Activated CD4-positive, alpha-beta T cell treated with anti-CD3 and anti-CD28 coated beads for 36 hours (primary cell): Measurements from ENCODE around the gene TEKT5. TPM values are rescaled to one million over a fixed set of nuclear protein-coding genes. Genes with fewer than 3 reads are reported as not detected.
"Not testable (repeated sequence)": the region's sequence is repeated elsewhere in the genome, so short reads cannot be mapped to it uniquely, and the experiment has no call there.

Source experiments
- ATAC-seq: fragments of 200-7000 bp; cut with Tn5 transposase; one replicate; pipeline ENCODE4 v1.10.0; 2021; ENCODE audit warnings: mild to moderate bottlenecking, moderate library complexity
- CTCF ChIA-PET: fragments of 350-600 bp; sonication (Branson Sonifier 250); formaldehyde crosslinking; loops from one replicate; lab custom pipeline; 2021; ENCODE audit warnings: antibody characterized with exemption; lab: Charles Lee
- POLR2A ChIA-PET: fragments of 350-600 bp; sonication (Branson Sonifier 250); formaldehyde crosslinking; loops from one replicate; lab custom pipeline; 2021; ENCODE audit warnings: antibody characterized with exemption, inconsistent platforms; lab: Charles Lee
- DNase-seq: peaks from one replicate; pipeline ENCODE4 v3.0.0-alpha.2; 2020
- H3K27ac Mint-ChIP-seq: one replicate; pipeline ENCODE4 v1.8.0; 2021; ENCODE audit warnings: mixed read lengths
- H3K27me3 Mint-ChIP-seq: one replicate; pipeline ENCODE4 v1.8.0; 2021; ENCODE audit warnings: mixed read lengths
- H3K36me3 Mint-ChIP-seq: one replicate; pipeline ENCODE4 v1.8.0; 2021; ENCODE audit warnings: low read depth, mixed read lengths
- H3K4me1 Mint-ChIP-seq: one replicate; pipeline ENCODE4 v1.8.0; 2021; ENCODE audit warnings: mixed read lengths
- H3K4me3 Mint-ChIP-seq: one replicate; pipeline ENCODE4 v1.8.0; 2021; ENCODE audit warnings: mild to moderate bottlenecking, moderate library complexity, mixed read lengths
- H3K9me3 Mint-ChIP-seq: one replicate; pipeline ENCODE4 v1.8.0; 2021; ENCODE audit warnings: low read depth, mixed read lengths
- intact Hi-C, 2 experiments: fragments of 100-400 bp; cut with DNase I in 1 of 2; cut with micrococcal nuclease in 1 of 2; formaldehyde crosslinking; loops; one replicate each; pipeline versions ENCODE4 v1.14.2 to v1.15.1; 2022 to 2024; cut with DNase I, micrococcal nuclease
- total RNA-seq, 2 experiments: library from RNA; stranded (reverse); gene quantifications; one replicate each; pipeline ENCODE4 v1.2.3, GENCODE V29; 2021

Gene TEKT5
- total RNA-seq, 2 experiments from 2014 or later = 0.27 TPM; not detected in 1

- DNase-seq (no peak), ATAC-seq (no peak)
- Mint-ChIP-seq H3K27ac (no peak overlapping the region), H3K4me1 (no peaks in the 10 kb centered on the region), H3K27me3 (peaks cover 3% of the 10 kb centered on the region), H3K36me3 (no peaks in the 10 kb centered on the region), H3K9me3 (no peaks in the 10 kb centered on the region), H3K4me3 (no peak overlapping the region)
- intact Hi-C loops = no loop called here
- CTCF ChIA-PET = no interaction called here
- POLR2A ChIA-PET = no interaction called here
Observed at GRCh38 chr16:10684511-10685151, 10.1 kb downstream of the TEKT5 start.

- H3K36me3 Mint-ChIP-seq = no peaks in the 10 kb centered on the region
- no peak overlapping the region for H3K27ac Mint-ChIP-seq
- DNase-seq (no peak), ATAC-seq (no peak)
- intact Hi-C loops = no loop called here
- ChIA-PET POLR2A (no interaction called here), CTCF (no interaction called here)
- H3K4me3 Mint-ChIP-seq = no peak overlapping the region
- H3K4me1 Mint-ChIP-seq = no peaks in the 10 kb centered on the region
- no peaks in the 10 kb centered on the region for H3K9me3 Mint-ChIP-seq
- peaks cover 4% of the 10 kb centered on the region for H3K27me3 Mint-ChIP-seq
Observed at GRCh38 chr16:10683170-10683569, 11.6 kb downstream of the TEKT5 start.

DNA sequence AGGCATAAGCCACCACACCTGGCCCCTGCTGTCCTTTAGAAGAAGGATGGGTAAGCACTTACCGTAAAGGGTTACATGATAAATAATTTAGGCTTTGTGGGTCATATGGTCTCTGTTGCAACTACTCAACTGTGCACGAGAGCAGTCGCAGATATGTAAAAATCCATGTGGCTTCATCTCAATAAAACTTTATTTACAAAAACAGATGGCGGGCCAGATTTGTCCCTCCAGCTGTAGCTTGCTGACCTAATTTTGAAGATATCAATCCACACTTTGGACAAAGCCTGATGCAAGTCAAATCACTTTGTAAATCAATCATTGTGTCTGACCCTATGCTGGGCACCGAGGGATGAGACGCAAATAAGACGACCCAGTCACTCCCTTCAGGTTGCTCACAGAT, 12.1 kb downstream of the TEKT5 start:
- intact Hi-C loops = no loop called here
- no peak for DNase-seq
- H3K4me3 Mint-ChIP-seq = no peak overlapping the region
- CTCF ChIA-PET = no interaction called here
- no peak for ATAC-seq
- POLR2A ChIA-PET = no interaction called here
- no peak overlapping the region for H3K27ac Mint-ChIP-seq
- H3K27me3 Mint-ChIP-seq = peaks cover 4% of the 10 kb centered on the region
- H3K9me3 Mint-ChIP-seq = no peaks in the 10 kb centered on the region
- H3K4me1 Mint-ChIP-seq = no peaks in the 10 kb centered on the region
- H3K36me3 Mint-ChIP-seq = no peaks in the 10 kb centered on the region

DNA sequence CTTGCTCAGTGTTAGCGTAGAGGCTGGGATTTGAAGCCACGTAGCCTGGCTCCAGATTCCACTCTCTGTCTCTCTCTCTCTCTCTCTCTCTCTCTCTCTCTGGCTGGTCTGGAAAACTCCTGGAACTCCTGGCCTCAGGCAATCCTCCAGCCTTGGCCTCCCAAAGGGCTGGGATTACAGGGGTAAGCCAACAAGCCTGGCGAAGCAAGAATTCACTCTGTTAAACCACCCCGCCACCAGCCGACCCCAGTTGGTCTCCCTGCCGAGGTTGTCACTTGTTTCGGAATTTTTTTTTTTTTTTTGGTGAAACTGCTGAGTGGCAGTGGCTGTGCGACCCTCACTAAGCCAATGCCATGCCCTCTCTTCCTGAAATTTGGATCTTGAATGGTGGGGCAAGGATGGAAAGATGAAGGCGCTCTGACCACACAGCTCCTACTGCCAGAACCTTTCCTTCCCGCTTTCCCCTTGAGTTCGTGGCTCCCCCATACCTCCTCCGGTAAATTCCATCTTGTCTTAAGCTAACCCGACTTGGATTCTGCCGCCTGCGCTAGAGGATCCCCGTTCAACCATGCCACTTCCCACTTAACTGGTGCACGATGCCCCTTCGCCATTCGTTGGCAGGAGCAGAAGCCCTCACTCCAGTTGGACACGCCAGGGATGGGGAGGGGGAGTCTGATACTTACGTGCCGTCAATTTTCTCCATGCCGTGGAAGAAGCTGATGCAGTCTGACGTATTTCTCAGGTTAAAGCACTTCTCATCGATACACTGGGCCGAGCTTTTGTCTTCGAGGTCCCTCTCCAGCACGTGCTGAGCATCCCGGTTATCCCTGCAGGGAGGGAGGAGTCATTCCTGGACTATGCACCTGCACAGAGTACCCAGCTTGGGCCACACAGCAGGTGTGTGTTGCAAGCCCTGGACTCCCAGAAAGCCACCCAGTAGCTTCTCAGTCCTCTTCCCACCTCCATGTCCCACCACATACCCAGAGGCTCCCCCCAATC, 13.1 kb downstream of the TEKT5 start:
- H3K4me3 Mint-ChIP-seq = no peak overlapping the region
- no peak for DNase-seq
- H3K36me3 Mint-ChIP-seq = no peaks in the 10 kb centered on the region
- no peak overlapping the region for H3K27ac Mint-ChIP-seq
- no peaks in the 10 kb centered on the region for H3K4me1 Mint-ChIP-seq
- CTCF ChIA-PET = no interaction called here
- peaks cover 4% of the 10 kb centered on the region for H3K27me3 Mint-ChIP-seq
- POLR2A ChIA-PET = no interaction called here
- intact Hi-C loops = no loop called here
- ATAC-seq = no peak
- no peaks in the 10 kb centered on the region for H3K9me3 Mint-ChIP-seq

- POLR2A ChIA-PET = no interaction called here
- no peak for DNase-seq
- CTCF ChIA-PET = no interaction called here
- Mint-ChIP-seq H3K27ac (no peak overlapping the region), H3K36me3 (no peaks in the 10 kb centered on the region), H3K27me3 (peaks cover 2% of the 10 kb centered on the region), H3K4me1 (no peaks in the 10 kb centered on the region), H3K9me3 (no peaks in the 10 kb centered on the region), H3K4me3 (no peak overlapping the region)
- intact Hi-C loops = no loop called here
- ATAC-seq = no peak
Observed at GRCh38 chr16:10679921-10680320, 14.8 kb downstream of the TEKT5 start.

GRCh38 chr16:10679441-10679840, 15.3 kb downstream of the TEKT5 start:
- H3K27me3 Mint-ChIP-seq, CTCF ChIA-PET, H3K36me3 Mint-ChIP-seq, POLR2A ChIA-PET, H3K9me3 Mint-ChIP-seq, H3K4me3 Mint-ChIP-seq, intact Hi-C loops, H3K4me1 Mint-ChIP-seq, ATAC-seq, H3K27ac Mint-ChIP-seq, DNase-seq: not testable (repeated sequence)

DNA sequence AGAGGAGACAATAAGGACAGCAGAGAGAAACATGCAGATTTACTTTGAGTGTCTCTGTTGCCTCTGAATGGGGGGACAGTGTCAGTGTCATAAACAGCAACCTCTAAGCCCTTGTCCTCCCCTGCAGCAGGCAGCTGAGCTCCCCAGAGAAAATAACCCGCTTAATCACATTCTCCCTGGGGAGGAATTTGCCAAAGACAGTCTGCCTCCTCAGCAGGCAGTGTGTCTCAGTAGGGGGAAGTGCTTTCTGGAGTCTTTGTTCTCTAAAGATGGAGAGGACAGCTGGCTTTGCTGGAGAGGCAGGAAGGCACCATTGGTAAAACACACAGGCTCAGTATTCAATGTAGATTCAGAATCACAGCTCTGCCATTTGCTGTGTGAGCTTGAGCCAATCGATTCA, 16.1 kb downstream of the TEKT5 start:
- intact Hi-C loops = no loop called here
- H3K4me1 Mint-ChIP-seq = no peaks in the 10 kb centered on the region
- no peak overlapping the region for H3K4me3 Mint-ChIP-seq
- DNase-seq = no peak
- ATAC-seq = no peak
- ChIA-PET CTCF (no interaction called here), POLR2A (no interaction called here)
- H3K36me3 Mint-ChIP-seq = no peaks in the 10 kb centered on the region
- no peak overlapping the region for H3K27ac Mint-ChIP-seq
- H3K27me3 Mint-ChIP-seq = peaks cover 2% of the 10 kb centered on the region
- H3K9me3 Mint-ChIP-seq = no peaks in the 10 kb centered on the region

- ChIA-PET POLR2A (no interaction called here), CTCF (no interaction called here)
- ATAC-seq (no peak), DNase-seq (no peak)
- Mint-ChIP-seq H3K27ac (no peak overlapping the region), H3K9me3 (no peaks in the 10 kb centered on the region), H3K4me3 (no peak overlapping the region), H3K27me3 (peaks cover 2% of the 10 kb centered on the region), H3K4me1 (no peaks in the 10 kb centered on the region), H3K36me3 (no peaks in the 10 kb centered on the region)
- intact Hi-C loops = no loop called here
Observed at GRCh38 chr16:10676284-10676683, 18.4 kb downstream of the TEKT5 start.

- no peak for ATAC-seq
- Mint-ChIP-seq H3K27ac (no peak overlapping the region), H3K27me3 (peaks cover 2% of the 10 kb centered on the region), H3K36me3 (no peaks in the 10 kb centered on the region), H3K4me3 (no peak overlapping the region), H3K9me3 (no peaks in the 10 kb centered on the region), H3K4me1 (no peaks in the 10 kb centered on the region)
- intact Hi-C loops = no loop called here
- ChIA-PET CTCF (interaction anchor here (0.6 kb wide), 1 partner anchor 133 kb away, joined by 3 read pairs; no protein-coding TSS in a partner anchor), POLR2A (no interaction called here)
- DNase-seq = no peak
Observed at GRCh38 chr16:10675861-10676260, 18.9 kb downstream of the TEKT5 start.

- ChIA-PET CTCF (interaction anchor here (0.6 kb wide), 1 partner anchor 132 kb away, joined by 3 read pairs; no protein-coding TSS in a partner anchor), POLR2A (no interaction called here)
- no peak for DNase-seq
- Mint-ChIP-seq H3K27ac (no peak overlapping the region), H3K4me3 (no peak overlapping the region), H3K4me1 (no peaks in the 10 kb centered on the region), H3K9me3 (no peaks in the 10 kb centered on the region), H3K36me3 (no peaks in the 10 kb centered on the region), H3K27me3 (peaks cover 2% of the 10 kb centered on the region)
- ATAC-seq = no peak
- intact Hi-C loops = no loop called here
Observed at GRCh38 chr16:10675216-10675615, 19.5 kb downstream of the TEKT5 start.

DNA sequence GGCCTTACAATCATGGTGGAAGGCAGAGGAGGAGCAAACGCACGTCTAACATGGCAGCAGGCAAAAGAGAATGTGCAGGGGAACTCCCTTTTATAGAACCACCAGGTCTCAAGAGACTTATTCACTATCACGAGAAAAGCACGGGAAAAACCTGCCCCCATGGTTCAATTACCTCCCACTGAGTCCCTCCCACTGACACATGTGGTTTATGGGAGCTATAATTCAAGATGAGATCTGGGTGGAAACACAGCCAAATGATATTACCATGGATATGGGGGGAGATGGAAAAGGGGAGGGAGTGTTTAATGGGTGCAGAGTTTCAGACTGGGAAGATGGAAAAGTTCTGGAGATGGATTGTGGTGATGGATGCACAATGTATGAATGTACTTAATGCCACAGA, 23.0 kb downstream of the TEKT5 start:
- no peaks in the 10 kb centered on the region for H3K4me1 Mint-ChIP-seq
- POLR2A ChIA-PET = no interaction called here
- H3K27me3 Mint-ChIP-seq = no peaks in the 10 kb centered on the region
- no peak for ATAC-seq
- no peak overlapping the region for H3K4me3 Mint-ChIP-seq
- no peak for DNase-seq
- H3K36me3 Mint-ChIP-seq = no peaks in the 10 kb centered on the region
- no peak overlapping the region for H3K27ac Mint-ChIP-seq
- CTCF ChIA-PET = no interaction called here
- intact Hi-C loops = no loop called here
- H3K9me3 Mint-ChIP-seq = no peaks in the 10 kb centered on the region

DNA sequence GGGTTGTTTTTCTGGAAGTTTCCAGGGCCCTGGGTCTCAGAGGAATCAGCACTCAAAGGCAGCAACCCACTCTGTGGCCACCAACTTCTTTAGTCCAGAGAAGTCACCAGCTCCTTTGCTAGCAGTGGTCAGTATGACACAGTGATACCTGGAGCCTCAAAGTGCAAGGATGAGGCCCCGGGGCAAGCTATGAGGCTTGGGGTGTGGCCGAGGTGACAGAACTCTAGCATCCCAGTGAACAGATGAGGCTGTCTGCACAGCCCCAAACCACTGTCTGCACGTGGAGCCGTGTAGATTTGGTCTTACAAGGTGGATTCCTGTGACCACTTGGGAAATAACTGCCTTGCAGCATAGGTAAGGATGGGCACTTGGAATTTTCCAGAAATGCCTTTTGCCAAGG, 24.9 kb downstream of the TEKT5 start:
- ChIA-PET CTCF (interaction anchor here (1.4 to 1.5 kb wide), 2 partner anchors 156 to 249 kb away, joined by 3 to 4 read pairs; no protein-coding TSS in a partner anchor), POLR2A (no interaction called here)
- intact Hi-C loops = no loop called here
- Mint-ChIP-seq H3K4me1 (no peaks in the 10 kb centered on the region), H3K36me3 (no peaks in the 10 kb centered on the region), H3K9me3 (no peaks in the 10 kb centered on the region), H3K27me3 (no peaks in the 10 kb centered on the region), H3K27ac (no peak overlapping the region), H3K4me3 (no peak overlapping the region)
- DNase-seq (no peak), ATAC-seq (no peak)
